Measurements from ENCODE around the gene TC2N.

DNA sequence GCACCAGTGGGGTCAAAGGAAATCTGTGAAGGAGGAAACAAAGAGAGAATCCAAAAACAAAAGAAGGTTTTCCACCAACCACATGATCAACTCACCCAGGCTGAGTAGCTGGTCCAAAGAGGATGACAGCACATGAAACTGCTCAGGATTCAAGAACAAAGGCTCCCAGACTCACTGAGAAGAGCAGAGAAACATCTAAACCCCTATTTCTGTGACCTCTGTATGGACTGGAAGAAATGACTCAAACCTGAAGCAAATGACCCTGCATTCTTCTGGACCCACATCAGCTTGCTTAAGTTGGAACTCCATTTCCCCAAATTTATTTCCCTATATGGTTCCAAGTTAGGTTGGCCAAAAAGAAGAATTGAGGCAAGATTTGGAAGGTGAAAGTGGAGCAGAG, 26.3 kb downstream of the TC2N start:
- no peak for TF ChIP-seq RARB (CRISPR knock-in tag; IDR thresholded peaks at IDR 0.05)
- no peak for TF ChIP-seq ZFP30 (CRISPR knock-in tag; IDR thresholded peaks at IDR 0.05)

All from SK-N-SH treated with all-trans-retinoic acid at 6 μM for 48 hours (cell line).